OCI-LY1 (cell line): ENCODE results near the gene MLLT1.

ENCODE experiments used
- CTCF ChIP-seq: fragments of 200-600 bp; sonication (generic), shearing (Covaris generic); IDR thresholded peaks from 2 replicates; pipeline ENCODE4 v1.5.1; 2017; ENCODE audit warnings: mild to moderate bottlenecking, antibody characterized with exemption, low read length, moderate library complexity, mixed read lengths
- EZH2 ChIP-seq: fragments of 200-600 bp; sonication (generic), shearing (Covaris generic); IDR thresholded peaks from 2 replicates; pipeline ENCODE4 v1.8.0; 2017; ENCODE audit warnings: borderline replicate concordance, mixed run types, mild to moderate bottlenecking, antibody characterized with exemption, low read length, moderate library complexity, mixed read lengths

GRCh38 chr19:6270076-6270745 is 9.6 kb downstream of the MLLT1 start:
- no peak for TF ChIP-seq CTCF
- no peak for TF ChIP-seq EZH2
